ENCODE data around the gene GLIS1. TPM values are rescaled to one million over a fixed set of nuclear protein-coding genes. Genes with fewer than 3 reads are reported as not detected.
A peak's percentile ranks its signal among the peaks of the same experiment; 100 is the strongest.

Gene GLIS1
- polyA plus RNA-seq, 4 donors = 2.1 to 3.6 (median 2.6) TPM

- no peak for DNase-seq (ENCODE audit: low read depth in 4 of 4, low spot score in 3 of 4)
Observed at GRCh38 chr1:53502641-53503432, 236.1 kb downstream of the GLIS1 start.

DNA sequence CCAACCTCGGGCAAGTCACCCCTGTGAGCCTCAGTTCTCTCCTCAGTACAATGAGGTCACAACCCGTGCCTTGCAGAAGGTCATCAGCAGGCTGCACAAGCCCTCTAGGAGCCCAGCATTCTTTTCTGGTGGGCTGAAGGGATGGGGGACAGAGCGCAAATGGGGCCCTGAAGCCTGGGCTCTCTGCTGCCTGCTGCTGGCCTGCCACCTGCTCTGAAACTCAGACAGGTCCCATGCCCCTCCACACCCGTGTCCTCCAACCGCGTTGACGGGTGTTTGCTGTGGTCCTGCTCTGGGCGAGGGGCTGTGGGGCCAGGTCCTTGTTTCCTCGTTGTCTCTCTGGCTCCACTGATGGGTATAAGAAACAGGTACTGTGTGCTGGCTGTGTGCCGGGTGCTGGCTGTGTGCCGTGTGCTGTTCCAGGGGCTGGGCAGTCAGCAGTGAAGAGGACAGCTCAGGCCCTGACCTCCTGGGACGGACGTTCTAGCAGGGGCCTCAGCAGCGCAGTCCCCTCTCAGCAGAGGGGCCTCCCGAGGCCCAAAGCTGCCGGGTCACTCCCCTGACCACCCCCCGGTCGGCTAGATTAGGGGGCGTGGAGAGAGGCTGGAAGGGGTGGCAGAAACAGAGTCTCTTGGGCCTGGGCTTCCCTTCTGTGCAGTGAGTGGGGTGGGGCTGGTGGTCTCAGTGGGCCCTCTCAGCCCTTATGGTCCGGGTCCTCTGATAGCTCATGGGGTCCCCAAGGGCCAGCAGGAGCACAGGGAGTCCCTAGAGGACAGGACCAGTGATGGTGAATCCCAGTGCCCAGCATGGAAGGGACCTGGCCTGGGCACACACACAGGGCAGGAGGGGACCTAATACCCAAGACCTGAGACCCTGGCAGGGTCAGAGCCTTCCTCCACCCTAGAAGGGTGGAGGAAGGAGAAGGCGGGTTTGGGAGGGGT, 237.6 kb downstream of the GLIS1 start:
- no peak for DNase-seq (ENCODE audit: low read depth in 4 of 4, low spot score in 3 of 4)

DNA sequence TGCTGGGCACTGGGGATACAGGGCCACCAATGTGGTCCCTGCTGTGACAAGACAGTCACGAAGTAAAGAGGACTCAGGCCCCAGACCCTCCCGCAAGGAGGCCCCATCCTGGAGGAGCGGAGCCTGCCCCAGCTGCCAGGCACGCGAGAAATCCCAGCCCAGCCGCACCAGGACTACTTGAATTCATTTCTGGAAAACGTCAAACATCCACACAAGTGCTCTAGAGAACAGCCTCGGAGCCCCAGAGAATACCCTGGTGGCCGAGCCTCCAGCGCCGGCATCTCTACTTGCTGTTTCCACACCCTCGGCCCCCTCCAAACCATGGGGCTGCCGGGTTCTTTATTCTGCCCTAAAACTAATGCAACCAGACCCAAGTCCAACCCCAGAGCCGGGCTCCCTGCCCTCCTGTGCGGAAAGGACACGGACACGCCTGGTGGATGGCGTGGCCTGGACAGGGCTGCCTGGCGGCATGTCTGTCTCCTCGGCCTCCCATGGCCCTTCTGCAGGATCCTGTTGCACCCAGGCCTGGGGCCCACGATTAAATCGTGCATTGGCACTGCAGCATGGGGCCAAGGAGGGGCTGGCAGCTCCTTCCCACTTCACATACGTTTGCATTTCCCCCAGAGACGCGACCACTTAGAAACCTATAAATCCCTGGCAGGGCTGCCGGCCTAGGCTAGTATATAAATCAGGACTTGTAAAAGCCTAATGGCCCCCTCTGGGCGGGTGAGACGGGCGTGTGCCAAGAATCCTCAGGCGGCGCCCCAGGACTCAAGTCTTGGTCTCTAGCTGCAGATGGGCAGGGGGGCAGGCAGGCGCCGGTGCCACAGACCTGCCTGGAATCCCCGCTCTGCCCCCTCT, 238.5 kb downstream of the GLIS1 start:
- no peak for DNase-seq (ENCODE audit: low read depth in 4 of 4, low spot score in 3 of 4)

DNA sequence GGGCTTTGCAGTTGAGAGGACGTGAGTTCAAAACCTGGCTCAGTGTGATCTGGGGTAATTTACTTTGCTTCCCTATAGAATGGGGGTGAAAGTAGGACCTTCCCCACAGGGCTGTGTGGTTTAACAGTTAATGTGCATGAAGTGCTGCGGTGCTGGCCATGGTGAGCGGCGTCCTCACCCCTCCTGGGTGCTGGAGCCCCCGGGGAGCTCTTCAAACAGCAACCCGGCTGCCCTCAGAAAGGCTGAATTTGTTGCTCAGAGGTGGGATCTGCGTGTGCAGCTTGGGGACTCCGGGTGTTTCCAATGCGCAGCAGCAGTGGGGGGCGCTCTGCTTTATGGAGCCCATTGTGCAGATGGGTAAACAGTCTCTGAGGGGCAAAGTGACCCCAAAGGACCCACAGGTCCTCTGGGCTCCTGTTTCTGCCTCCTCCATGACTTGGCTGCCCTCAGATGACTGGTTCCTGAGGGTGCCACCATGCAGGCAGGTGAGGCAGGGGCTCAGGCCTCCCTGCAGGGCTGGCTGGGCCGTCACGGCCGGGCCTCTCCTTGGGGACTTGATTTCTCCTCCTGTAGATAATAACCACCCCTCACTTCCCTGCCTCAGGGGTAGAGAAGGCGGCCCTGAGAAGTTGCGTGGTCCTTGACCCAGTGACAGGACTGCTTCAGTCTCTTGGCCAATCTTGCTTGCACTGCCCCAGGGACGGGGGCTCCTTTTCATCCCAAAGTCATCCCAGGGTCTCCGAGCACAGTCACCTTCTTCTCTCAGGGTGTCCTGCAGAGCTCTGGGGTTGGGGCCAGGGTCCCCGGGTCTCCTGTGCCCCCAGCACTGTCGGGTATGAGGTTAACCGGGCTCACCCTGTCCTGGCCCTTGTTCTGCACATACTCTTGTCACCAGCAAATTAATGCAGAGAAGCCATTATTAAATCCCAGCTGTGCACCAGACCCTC, 239.4 kb downstream of the GLIS1 start:
- DNase-seq (ENCODE audit: low read depth in 4 of 4, low spot score in 3 of 4) = no peak

DNA sequence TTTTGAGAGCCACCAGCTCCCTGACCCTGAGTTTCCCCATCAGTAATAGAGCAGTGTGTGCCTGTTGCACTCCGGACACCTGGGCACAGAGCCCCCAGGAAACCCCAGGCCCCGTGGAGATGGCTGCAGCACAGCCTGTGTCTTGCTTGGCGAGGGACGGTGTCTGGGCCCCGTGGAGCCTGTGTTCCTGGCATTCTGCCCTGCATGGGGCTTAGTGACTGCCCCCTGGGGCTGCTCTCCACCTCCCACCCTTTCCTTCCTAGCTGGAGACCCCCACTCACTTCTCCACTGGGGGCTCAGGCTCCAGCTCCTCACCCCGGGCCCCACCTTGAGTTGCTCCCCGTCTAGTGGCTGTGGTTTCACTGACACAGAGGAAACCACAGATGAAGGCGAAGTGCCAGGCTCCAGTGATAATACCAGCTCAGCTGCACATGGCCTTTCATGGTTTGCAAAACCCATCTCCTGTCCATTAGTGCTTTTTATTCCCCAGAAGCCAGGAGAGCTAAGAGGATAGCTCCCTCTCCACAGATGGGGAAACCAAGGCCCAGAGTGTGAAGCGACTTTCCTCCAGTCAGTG, 240.3 kb downstream of the GLIS1 start:
- DNase-seq (ENCODE audit: low read depth in 4 of 4, low spot score in 3 of 4) = no peak

DNA sequence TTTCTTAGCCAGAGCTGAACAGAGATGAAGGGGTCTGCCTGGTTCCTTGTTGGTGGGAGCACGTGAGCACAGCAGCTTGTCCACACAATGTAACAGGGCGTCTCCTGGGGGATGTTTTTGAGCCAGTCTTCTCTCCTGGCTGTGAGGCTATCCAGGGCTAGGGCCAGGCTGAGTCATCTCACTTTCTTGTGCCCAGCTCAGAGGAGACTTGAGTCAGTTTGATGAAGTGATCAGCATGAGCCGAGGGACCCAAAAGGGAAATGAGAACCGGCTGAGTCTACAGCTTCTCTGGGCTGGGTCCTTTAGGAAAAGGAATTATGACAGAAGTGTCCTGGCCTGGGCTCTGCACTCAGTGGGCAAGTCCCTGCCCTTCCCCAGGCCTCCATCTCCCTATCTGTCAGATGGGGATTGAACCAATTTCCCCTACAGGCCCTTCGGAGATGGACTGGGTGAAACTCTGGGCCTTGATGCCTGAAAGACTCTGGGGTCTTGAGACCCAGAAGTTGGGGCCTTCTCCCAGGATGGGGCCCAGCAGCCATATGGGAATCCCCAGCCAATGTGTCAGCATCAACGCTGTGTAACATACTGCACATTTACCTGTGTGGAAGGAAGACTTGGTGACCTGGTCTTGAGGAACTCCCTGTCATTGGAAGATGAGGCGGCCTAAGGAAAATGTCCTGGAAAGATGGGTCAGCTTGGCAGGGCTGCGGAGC, 243.2 kb downstream of the GLIS1 start:
- no peak for DNase-seq (ENCODE audit: low read depth in 4 of 4, low spot score in 3 of 4)

GRCh38 chr1:53490351-53490750, 248.6 kb downstream of the GLIS1 start:
- no peak for DNase-seq (ENCODE audit: low read depth in 4 of 4, low spot score in 3 of 4)

DNA sequence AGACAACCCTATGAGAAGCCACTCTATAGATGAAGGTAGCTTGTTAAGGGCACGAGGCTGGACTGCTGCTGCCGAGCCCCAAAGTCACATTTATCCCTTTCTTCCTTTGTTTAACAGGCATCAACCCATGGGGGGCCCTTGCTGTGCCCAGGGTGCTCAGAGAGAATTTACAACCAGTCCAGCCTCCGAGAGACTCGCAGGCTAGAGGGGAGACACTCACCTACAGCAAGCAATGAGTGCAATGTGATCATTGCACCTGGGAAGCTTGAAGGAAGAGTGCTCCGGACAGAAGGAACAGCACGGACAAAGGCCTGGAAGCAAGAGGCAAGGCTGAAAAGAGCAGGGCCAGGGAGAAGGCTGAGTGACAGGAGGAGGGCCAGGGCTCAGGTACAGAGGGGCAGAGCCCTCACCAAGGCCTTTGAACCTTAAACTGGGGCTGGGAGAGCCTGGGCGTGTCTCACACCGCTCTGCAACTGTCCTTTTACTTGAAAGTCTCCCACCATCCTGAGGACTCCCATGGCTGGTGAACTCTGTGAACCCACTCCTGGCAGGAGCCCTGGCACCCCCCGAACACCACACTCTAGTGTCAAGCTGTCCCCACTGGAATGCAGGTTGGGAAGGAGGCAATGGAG, 252.5 kb downstream of the GLIS1 start:
- no peak for DNase-seq (ENCODE audit: low read depth in 4 of 4, low spot score in 3 of 4)

DNA sequence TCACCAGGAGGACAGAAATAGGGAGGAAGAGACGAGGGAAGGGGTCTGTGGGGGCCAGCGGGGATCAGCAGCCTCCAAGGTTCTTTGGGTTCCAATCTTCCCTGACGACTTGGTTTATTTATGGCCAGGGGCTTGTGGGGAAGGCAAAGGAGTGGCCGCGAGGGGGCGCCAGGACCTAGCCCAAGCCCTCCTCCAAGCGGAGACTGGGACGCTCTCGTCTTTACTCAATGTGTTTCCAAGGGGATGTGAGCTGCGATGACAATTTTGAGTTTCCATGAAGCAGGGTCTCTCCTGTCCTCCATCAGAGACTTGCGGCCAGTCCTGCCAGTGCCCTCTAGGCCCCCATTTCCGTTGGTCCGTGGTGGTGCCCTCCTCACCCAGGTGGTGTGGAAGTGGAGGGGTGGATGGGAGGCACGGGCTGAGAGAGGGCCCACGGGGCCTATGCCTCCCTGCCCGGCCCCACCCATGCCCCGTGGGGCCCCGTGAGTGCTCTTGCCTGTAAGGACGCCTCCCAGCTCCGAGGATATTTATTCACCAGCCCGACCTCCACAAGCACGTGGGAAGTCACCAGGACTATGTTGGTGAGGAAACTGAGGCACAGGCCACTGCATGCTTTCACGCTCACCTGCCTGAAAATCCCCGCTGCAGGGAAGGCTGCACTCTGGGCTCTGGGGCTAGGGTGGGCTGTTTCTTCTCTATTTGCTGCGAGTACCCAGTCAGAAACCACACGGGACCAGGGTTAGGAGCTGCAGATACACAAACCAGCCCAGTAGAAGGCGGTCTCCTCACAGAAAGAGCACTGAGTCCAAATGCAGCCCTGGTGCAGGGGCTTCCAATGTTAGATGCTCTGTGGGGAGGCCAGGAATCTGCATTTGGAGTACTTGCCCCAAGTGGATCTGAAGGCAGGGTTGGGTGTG, 253.2 kb downstream of the GLIS1 start:
- DNase-seq (ENCODE audit: low read depth in 4 of 4, low spot score in 3 of 4) = peak in 3 of 4 donors; percentile 65 to 78 (median 76)

DNA sequence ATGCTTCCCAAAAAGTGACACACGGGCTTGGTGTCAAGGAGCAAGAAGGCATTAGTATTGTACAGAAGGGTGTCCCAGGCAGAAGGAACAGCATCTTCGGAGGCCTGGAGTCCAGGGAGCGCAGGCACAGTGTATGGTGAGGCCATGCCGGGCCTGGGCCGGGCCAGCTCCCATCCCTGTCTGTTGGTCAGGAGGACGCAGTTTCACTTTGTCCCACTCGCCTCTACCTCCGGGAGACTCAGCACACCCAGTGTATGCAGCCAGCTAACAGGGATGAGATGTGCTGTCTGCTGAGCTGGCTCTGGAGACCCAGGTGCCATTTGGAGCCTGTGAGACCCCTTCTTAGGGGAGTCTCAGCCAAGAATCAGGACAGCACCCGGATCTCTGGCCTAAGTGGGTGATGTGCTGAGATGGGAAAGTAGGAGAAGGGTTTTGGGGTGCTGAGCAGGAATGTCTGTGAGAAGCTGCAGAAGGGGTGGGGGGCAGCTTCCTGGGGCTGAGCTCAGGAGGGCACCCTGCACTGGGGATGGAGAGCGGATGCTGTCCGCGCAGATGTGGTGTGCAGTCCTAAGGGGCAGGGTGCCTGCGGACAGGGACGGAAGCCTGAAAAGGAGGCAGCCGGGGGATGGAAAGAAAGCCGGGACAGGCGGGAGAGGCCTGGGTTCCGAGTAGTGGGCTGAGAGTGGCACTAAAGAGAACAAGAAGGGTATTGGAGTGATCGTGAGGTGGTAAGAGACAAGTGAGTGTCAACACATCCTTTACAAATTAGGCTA, 254.1 kb downstream of the GLIS1 start:
- no peak for DNase-seq (ENCODE audit: low read depth in 4 of 4, low spot score in 3 of 4)

- DNase-seq (ENCODE audit: low read depth in 4 of 4, low spot score in 3 of 4) = no peak
Observed at GRCh38 chr1:53483656-53484055, 255.3 kb downstream of the GLIS1 start.

DNA sequence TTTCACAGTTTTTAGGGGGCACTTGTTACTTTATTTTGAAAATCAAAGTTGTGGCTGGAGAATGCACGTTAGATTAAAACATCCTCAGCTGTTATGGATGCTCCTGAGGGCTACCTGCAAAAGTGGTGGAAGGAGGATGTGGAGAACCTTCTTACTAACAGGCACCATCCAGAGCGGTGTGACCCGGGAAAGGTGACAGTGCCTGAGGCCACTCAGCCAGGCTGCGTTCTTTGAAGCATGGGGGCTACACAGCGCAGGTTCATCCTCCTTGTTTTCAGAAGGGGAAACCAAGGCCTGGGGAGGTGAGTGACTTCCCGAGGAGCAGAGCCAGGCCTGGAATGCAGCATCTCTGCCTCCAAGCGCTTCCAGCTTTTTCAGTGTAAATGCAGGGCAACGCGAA, 255.8 kb downstream of the GLIS1 start:
- DNase-seq (ENCODE audit: low read depth in 4 of 4, low spot score in 3 of 4) = no peak

DNA sequence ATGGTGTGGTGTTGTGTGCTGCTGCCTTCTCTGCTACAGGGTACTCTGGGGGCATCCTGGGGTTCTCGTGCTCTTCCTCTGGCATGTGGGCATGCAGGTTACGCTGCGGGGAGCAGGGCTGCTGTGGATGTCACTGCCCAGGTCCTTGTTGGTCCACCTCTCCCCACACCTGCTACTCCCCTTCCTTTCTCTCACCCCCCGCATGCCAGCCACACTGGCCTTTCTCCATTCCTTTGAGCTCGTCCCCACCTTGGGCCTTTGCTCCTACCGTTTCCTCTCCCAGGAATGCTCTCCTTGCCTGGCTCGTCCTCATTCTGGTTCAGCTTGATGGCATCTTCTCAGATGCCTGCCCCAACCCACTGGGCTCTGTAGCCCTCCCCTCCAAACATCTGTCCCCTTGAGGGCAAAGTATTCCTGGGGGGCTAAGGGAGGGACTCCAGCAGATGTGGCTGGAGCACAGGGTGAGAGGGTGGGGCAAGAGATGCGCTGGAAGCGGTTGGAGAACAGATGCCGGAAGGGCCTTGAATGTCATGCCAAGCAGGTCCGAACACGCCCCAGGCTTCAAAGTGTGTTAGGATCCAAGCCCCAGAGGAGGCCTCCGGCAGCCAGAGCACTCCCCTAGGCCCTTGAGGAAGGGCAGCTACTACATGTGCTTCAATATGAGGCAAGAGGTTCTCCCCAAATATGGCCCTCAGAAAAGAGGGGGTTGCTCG, 256.4 kb downstream of the GLIS1 start:
- DNase-seq (ENCODE audit: low read depth in 4 of 4, low spot score in 3 of 4) = no peak

- DNase-seq (ENCODE audit: low read depth in 4 of 4, low spot score in 3 of 4) = no peak
Observed at GRCh38 chr1:53481456-53481855, 257.5 kb downstream of the GLIS1 start.

DNA sequence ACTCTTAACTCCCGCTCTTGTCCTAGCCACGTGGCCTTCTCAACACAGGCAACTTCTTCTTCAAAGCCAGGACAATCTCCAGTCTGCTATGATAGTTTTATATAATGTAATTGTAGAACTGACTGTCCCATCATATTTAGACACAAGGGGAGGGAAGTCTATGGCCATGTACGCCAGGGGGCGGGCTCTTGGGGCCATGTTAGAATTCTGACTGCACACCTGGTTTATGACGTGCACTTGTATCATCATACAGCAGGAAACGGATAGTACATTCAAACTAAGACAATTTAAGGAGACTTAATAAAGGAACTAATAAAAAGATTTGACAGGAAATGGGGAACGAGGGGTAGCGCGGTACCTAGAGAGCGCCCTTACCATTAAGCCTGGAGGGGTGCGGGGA, 258.3 kb downstream of the GLIS1 start:
- DNase-seq (ENCODE audit: low read depth in 4 of 4, low spot score in 3 of 4) = no peak

GRCh38 chr1:53478502-53478818, 260.5 kb downstream of the GLIS1 start:
- DNase-seq (ENCODE audit: low read depth in 4 of 4, low spot score in 3 of 4) = no peak

All from right renal pelvis (tissue), 4 donors.